ENCODE measurements around the gene CHRND.

- TF ChIP-seq EP300 (IDR thresholded peaks at IDR 0.05; ENCODE audit: borderline replicate concordance) (no peak), TCF12 (IDR thresholded peaks at IDR 0.05; ENCODE audit: low read depth) (no peak), ZBTB7A (IDR thresholded peaks at IDR 0.05; ENCODE audit: low read depth) (no peak), REST (IDR thresholded peaks at IDR 0.05; ENCODE audit: low read depth) (no peak)
- TF ChIP-seq, protein P1, sequence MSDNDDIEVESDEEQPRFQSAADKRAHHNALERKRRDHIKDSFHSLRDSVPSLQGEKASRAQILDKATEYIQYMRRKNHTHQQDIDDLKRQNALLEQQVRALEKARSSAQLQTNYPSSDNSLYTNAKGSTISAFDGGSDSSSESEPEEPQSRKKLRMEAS (IDR thresholded peaks at IDR 0.05) = no peak
Measured at GRCh38 chr2:232543928-232544631, 18.1 kb downstream of the CHRND start.
